ENCODE measurements around the gene MED8. TPM values are rescaled to one million over a fixed set of nuclear protein-coding genes. Genes with fewer than 3 reads are reported as not detected.

MED8 gene
- total RNA-seq (10 to 100 TPM; 10.5 to 22.5 (median 13.9) TPM), polyA plus RNA-seq (10 to 100 TPM; 11.8 to 32.4 TPM)
- long read RNA-seq, donor 1, transcript MED8-203 (7 exons, 1,924 nt) = major isoform, 21 of 32 reads
- long read RNA-seq, donor 1, partial matches to known transcripts = 2 of 32 reads
- long read RNA-seq, donor 1, other reads (novel, unspliced or antisense) = 8 of 32 reads
- long read RNA-seq, donor 2, transcript MED8-203 (7 exons, 1,924 nt) = major isoform, 13 of 25 reads
- long read RNA-seq, donor 2, partial matches to known transcripts = 3 of 25 reads
- long read RNA-seq, donor 2, other reads (novel, unspliced or antisense) = 9 of 25 reads
- long read RNA-seq, donor 3, transcript MED8-203 (7 exons, 1,924 nt) = major isoform, 47 of 51 reads
- long read RNA-seq, donor 3, partial matches to known transcripts = 1 of 51 reads
- long read RNA-seq, donor 3, other reads (novel, unspliced or antisense) = 1 of 51 reads

GRCh38 chr1:43389326-43390313 lies at the start of gene MED8, which contains the start of gene SZT2:
Gene MED8 (minus strand): TSS chr1:43389800. CDS start chr1:43389764, 36 bp downstream.
Gene SZT2 (plus strand): TSS chr1:43389899. CDS start chr1:43389969, 70 bp downstream.
- ATAC-seq = peak; percentile 97 to 99 (median 99)
- 0% methylated on average over 65 of the region's 65 CpGs for WGBS, 2 donors
- intact Hi-C loops (cut with DNase I) = loop anchor here in 4 of 10 donors (1.0 to 10.0 kb wide), 3 partner anchors 21 to 162 kb away; partner anchors contain the start of gene ELOVL1 (in 1 of the 4)

GRCh38 chr1:43438953-43439581 lies 49.5 kb upstream of the MED8 start:
- ATAC-seq = no peak
- Histone ChIP-seq H3K4me3 (no peak overlapping the region), H3K36me3 (peaks cover 0 to 100% (median 48%) of the 10 kb centered on the region in 9 donors), H3K27ac (no peak overlapping the region), H3K27me3 (no peaks in the 10 kb centered on the region), H3K4me1 (peaks cover 0 to 16% (median 5%) of the 10 kb centered on the region in 9 donors), H3K9me3 (no peaks in the 10 kb centered on the region)
- 91% methylated on average over 10 of the region's 10 CpGs for WGBS, 2 donors
- no peak for TF ChIP-seq CTCF (IDR thresholded peaks at IDR 0.05)
- no peak for DNase-seq
- intact Hi-C loops (cut with DNase I) = no loop called here

More at GRCh38 chr1:43389326-43390313, at the start of gene MED8, which contains the start of gene SZT2:
- TF ChIP-seq CTCF (IDR thresholded peaks at IDR 0.05) = no peak
- Histone ChIP-seq H3K27ac (peak within 1 kb of the TSS; percentile 52 to 94 (median 88)), H3K9me3 (no peaks in the 10 kb centered on the region), H3K27me3 (no peaks in the 10 kb centered on the region), H3K36me3 (peaks cover 0 to 53% (median 25%) of the 10 kb centered on the region in 9 donors), H3K4me1 (peaks cover 9 to 36% (median 28%) of the 10 kb centered on the region in 9 donors), H3K4me3 (peak within 1 kb of the TSS; percentile 68 to 94 (median 78))
- peak; percentile 93 to 97 for DNase-seq

- H3K9me3 ChIP-seq = no peaks in the 10 kb centered on the region
- WGBS, 2 donors = 95% methylated on average over 8 of the region's 8 CpGs
- no peaks in the 10 kb centered on the region for H3K27me3 ChIP-seq
- no peak overlapping the region for H3K4me3 ChIP-seq
- no peak for ATAC-seq
- no peak for TF ChIP-seq CTCF (IDR thresholded peaks at IDR 0.05)
- peaks cover 0 to 100% (median 49%) of the 10 kb centered on the region in 9 donors for H3K36me3 ChIP-seq
- no peak overlapping the region for H3K27ac ChIP-seq
- peaks cover 0 to 16% (median 5%) of the 10 kb centered on the region in 9 donors for H3K4me1 ChIP-seq
- DNase-seq = no peak
- intact Hi-C loops (cut with DNase I) = no loop called here
These were observed 49.0 kb upstream of the MED8 start for GRCh38 chr1:43438576-43438952.
